Type B pancreatic cell (in vitro differentiated cells): ENCODE measurements around the gene NDUFB2. TPM values are rescaled to one million over a fixed set of nuclear protein-coding genes. Genes with fewer than 3 reads are reported as not detected.
"Not testable (repeated sequence)": the region's sequence is repeated elsewhere in the genome, so short reads cannot be mapped to it uniquely, and the experiment has no call there.

Source experiments
- DNase-seq: peaks from one replicate; pipeline ENCODE4 v3.0.0; 2021; ENCODE audit warnings: mixed read lengths; ENCODE audit not compliant: unreplicated experiment; ENCODE audit errors: extremely low spot score
- H3K27ac Mint-ChIP-seq: 2 replicates; pipeline ENCODE4 v1.8.0; 2021; ENCODE audit warnings: mild to moderate bottlenecking, mixed read lengths
- H3K27me3 Mint-ChIP-seq: 2 replicates; pipeline ENCODE4 v1.8.0; 2021; ENCODE audit warnings: mixed read lengths
- H3K36me3 Mint-ChIP-seq: 2 replicates; pipeline ENCODE4 v1.8.0; 2021; ENCODE audit warnings: mixed read lengths
- H3K4me1 Mint-ChIP-seq: one replicate; pipeline ENCODE4 v1.8.0; 2021; ENCODE audit warnings: mixed read lengths; ENCODE audit not compliant: unreplicated experiment
- H3K4me3 Mint-ChIP-seq: 2 replicates; pipeline ENCODE4 v1.8.0; 2021; ENCODE audit warnings: mild to moderate bottlenecking, mixed read lengths
- H3K9me3 Mint-ChIP-seq: 2 replicates; pipeline ENCODE4 v1.8.0; 2021; ENCODE audit warnings: mixed read lengths
- CTCF ChIP-seq: fragments of 200-600 bp; sonication (generic); conservative IDR thresholded peaks from 2 replicates; pipeline ENCODE4 v1.5.0; 2021; ENCODE audit warnings: antibody characterized with exemption, mild to moderate bottlenecking
- total RNA-seq: library from RNA; stranded (reverse); gene quantifications from 2 replicates; pipeline ENCODE4 v1.2.1, GENCODE V29; 2021; ENCODE audit warnings: low replicate concordance

NDUFB2 gene
- total RNA-seq, 1 donor from 2014 or later, result 179 TPM

GRCh38 chr7:140697447-140698143, 1.1 kb downstream of the NDUFB2 start:
- Mint-ChIP-seq H3K4me3 (peak overlapping the region; percentile 99), H3K36me3 (peaks cover 9% of the 10 kb centered on the region), H3K27ac (peak overlapping the region; percentile 99), H3K4me1 (peaks cover 31% of the 10 kb centered on the region), H3K9me3 (no peaks in the 10 kb centered on the region), H3K27me3 (no peaks in the 10 kb centered on the region)
- TF ChIP-seq CTCF, result no peak
- no peak for DNase-seq

DNA sequence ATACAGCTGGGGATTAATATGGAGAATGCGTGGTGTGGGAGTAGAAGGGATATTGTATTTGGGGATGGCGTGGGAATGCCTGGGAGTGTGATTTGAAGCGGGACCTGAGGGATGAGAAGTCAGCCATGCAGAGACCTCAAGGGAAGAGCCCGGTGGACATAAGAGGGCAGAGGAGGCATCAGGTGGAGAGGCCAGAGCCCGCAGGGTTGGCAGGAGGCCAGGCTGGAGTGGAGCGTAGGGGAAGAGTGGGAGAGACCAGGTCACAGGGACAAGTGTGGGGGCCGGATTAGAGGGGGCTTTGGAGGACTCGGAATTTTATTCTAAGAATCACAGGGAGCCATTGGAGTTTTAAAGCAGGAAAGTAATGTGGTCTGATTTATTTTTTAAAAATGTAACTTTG, 2.0 kb downstream of the NDUFB2 start:
- H3K27ac Mint-ChIP-seq, result peak overlapping the region; percentile 99
- peaks cover 13% of the 10 kb centered on the region for H3K36me3 Mint-ChIP-seq
- H3K27me3 Mint-ChIP-seq, result no peaks in the 10 kb centered on the region
- peaks cover 31% of the 10 kb centered on the region for H3K4me1 Mint-ChIP-seq
- H3K9me3 Mint-ChIP-seq, result no peaks in the 10 kb centered on the region
- no peak for DNase-seq
- H3K4me3 Mint-ChIP-seq, result peak overlapping the region; percentile 99
- no peak for TF ChIP-seq CTCF

GRCh38 chr7:140702774-140703173, 6.3 kb downstream of the NDUFB2 start:
- H3K9me3 Mint-ChIP-seq, result no peaks in the 10 kb centered on the region
- H3K4me1 Mint-ChIP-seq, result peaks cover 17% of the 10 kb centered on the region
- H3K27ac Mint-ChIP-seq, result no peak overlapping the region
- peaks cover 20% of the 10 kb centered on the region for H3K36me3 Mint-ChIP-seq
- no peak overlapping the region for H3K4me3 Mint-ChIP-seq
- no peaks in the 10 kb centered on the region for H3K27me3 Mint-ChIP-seq
- no peak for DNase-seq
- no peak for TF ChIP-seq CTCF

GRCh38 chr7:140704205-140704604, 7.7 kb downstream of the NDUFB2 start:
- no peak overlapping the region for H3K4me3 Mint-ChIP-seq
- no peak for DNase-seq
- peaks cover 7% of the 10 kb centered on the region for H3K4me1 Mint-ChIP-seq
- H3K9me3 Mint-ChIP-seq, result no peaks in the 10 kb centered on the region
- H3K27me3 Mint-ChIP-seq, result no peaks in the 10 kb centered on the region
- TF ChIP-seq CTCF, result no peak
- H3K27ac Mint-ChIP-seq, result no peak overlapping the region
- peaks cover 13% of the 10 kb centered on the region for H3K36me3 Mint-ChIP-seq

- Mint-ChIP-seq H3K27me3 (no peaks in the 10 kb centered on the region), H3K4me3 (no peak overlapping the region), H3K4me1 (no peaks in the 10 kb centered on the region), H3K36me3 (peaks cover 19% of the 10 kb centered on the region), H3K27ac (no peak overlapping the region), H3K9me3 (no peaks in the 10 kb centered on the region)
- TF ChIP-seq CTCF, result no peak
- DNase-seq, result no peak
These were observed 10.6 kb downstream of the NDUFB2 start for GRCh38 chr7:140707132-140707531.

- H3K9me3 Mint-ChIP-seq, H3K27me3 Mint-ChIP-seq, DNase-seq, H3K27ac Mint-ChIP-seq, H3K4me1 Mint-ChIP-seq, H3K4me3 Mint-ChIP-seq: not testable (repeated sequence)
- peaks cover 18% of the 10 kb centered on the region for H3K36me3 Mint-ChIP-seq
These were observed 12.3 kb downstream of the NDUFB2 start for GRCh38 chr7:140708764-140709163.

GRCh38 chr7:140712392-140712791, 15.9 kb downstream of the NDUFB2 start:
- not testable (repeated sequence) for H3K27ac Mint-ChIP-seq, H3K27me3 Mint-ChIP-seq, DNase-seq, H3K4me1 Mint-ChIP-seq, H3K4me3 Mint-ChIP-seq, H3K9me3 Mint-ChIP-seq
- H3K36me3 Mint-ChIP-seq, result peaks cover 23% of the 10 kb centered on the region
